Adrenal gland (tissue), 5 donors: Measurements from ENCODE around the gene PLEKHS1.

Experiments used
- POLR2A ChIP-seq, 2 donors: fragments of 450-650 bp; IDR thresholded peaks; one replicate each; pipeline ENCODE4 v1.6.1; 2017; ENCODE audit warnings: antibody characterized with exemption in 2 of 2, mild to moderate bottlenecking in 2 of 2, moderate library complexity in 1 of 2
- TF ChIP-seq, protein P1 (sequence below), 6 experiments: fragments of 450-650 bp in 4 of 6; fragments of 200-600 bp in 2 of 6; sonication (generic) in 1 of 6; IDR thresholded peaks; 1 replicate in 5 of 6; 2 replicates in 1 of 6; pipeline versions ENCODE4 v1.5.1 to v1.8.0; 2016 to 2021; ENCODE audit warnings: antibody characterized with exemption in 6 of 6, mild to moderate bottlenecking in 2 of 6, moderate library complexity in 1 of 6
- donor health status: DM: no; HTN: no; CAD: no.

DNA sequence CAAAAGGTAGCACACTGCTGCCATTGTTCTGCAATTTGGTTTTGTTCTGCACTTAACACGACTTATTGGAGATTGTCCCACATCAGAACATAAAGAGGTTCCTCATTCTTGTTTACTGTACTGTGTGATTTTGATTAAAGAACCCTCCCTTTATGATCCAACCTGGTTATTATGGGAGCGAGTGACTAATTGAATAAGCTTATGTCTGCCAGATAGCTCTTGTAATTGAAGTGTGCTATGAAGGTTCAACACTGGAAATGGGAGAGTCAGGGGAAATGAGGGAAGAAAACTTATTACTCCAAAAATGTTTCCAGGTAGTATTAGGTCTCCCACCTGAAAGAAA, 37.9 kb upstream of the PLEKHS1 start:
- TF ChIP-seq, protein P1, sequence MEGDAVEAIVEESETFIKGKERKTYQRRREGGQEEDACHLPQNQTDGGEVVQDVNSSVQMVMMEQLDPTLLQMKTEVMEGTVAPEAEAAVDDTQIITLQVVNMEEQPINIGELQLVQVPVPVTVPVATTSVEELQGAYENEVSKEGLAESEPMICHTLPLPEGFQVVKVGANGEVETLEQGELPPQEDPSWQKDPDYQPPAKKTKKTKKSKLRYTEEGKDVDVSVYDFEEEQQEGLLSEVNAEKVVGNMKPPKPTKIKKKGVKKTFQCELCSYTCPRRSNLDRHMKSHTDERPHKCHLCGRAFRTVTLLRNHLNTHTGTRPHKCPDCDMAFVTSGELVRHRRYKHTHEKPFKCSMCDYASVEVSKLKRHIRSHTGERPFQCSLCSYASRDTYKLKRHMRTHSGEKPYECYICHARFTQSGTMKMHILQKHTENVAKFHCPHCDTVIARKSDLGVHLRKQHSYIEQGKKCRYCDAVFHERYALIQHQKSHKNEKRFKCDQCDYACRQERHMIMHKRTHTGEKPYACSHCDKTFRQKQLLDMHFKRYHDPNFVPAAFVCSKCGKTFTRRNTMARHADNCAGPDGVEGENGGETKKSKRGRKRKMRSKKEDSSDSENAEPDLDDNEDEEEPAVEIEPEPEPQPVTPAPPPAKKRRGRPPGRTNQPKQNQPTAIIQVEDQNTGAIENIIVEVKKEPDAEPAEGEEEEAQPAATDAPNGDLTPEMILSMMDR (IDR thresholded peaks at IDR 0.05): no peak
- no peak for TF ChIP-seq POLR2A (IDR thresholded peaks at IDR 0.05)
